GM23338 (cell line): ENCODE data around the gene ADAMTSL2. TPM values are rescaled to one million over a fixed set of nuclear protein-coding genes. Genes with fewer than 3 reads are reported as not detected.
A peak's percentile ranks its signal among the peaks of the same experiment; 100 is the strongest.

Source experiments
- ATAC-seq: fragments of 200-7000 bp; cut with Tn5 transposase; 3 replicates; pipeline ENCODE4 v1.9.1; 2020
- DNase-seq: peaks from one replicate; pipeline ENCODE4 v3.0.0-alpha.2; 2015; ENCODE audit warnings: low spot score
- H2AFZ ChIP-seq: fragments of 200-600 bp; sonication (generic); 2 replicates; pipeline ENCODE4 v1.8.0; 2016; ENCODE audit warnings: antibody characterized with exemption, mild to moderate bottlenecking, moderate library complexity
- H3F3A ChIP-seq: fragments of 200-600 bp; sonication (generic); replicated peaks from 2 replicates; pipeline ENCODE4 v1.8.0; 2017; ENCODE audit warnings: antibody characterized with exemption, mixed run types, low read depth
- H3K27ac ChIP-seq: fragments of 200-600 bp; sonication (generic); 2 replicates; pipeline ENCODE4 v1.6.1; 2016; ENCODE audit warnings: low read depth
- H3K27me3 ChIP-seq: fragments of 200-600 bp; sonication (generic); 2 replicates; pipeline ENCODE4 v1.8.0; 2016; ENCODE audit warnings: mild to moderate bottlenecking, mixed run types, moderate library complexity; ENCODE audit not compliant: insufficient read depth
- H3K36me3 ChIP-seq: fragments of 200-600 bp; sonication (generic); 2 replicates; pipeline ENCODE4 v1.8.0; 2016; ENCODE audit warnings: mild to moderate bottlenecking; ENCODE audit not compliant: insufficient read depth
- H3K4me1 ChIP-seq: fragments of 200-600 bp; sonication (generic); 2 replicates; pipeline ENCODE4 v1.8.0; 2016; ENCODE audit warnings: mild to moderate bottlenecking, moderate library complexity; ENCODE audit not compliant: insufficient read depth
- H3K4me2 ChIP-seq: fragments of 200-600 bp; sonication (generic); 2 replicates; pipeline ENCODE4 v1.7.1; 2017; ENCODE audit warnings: mixed run types
- H3K4me3 ChIP-seq: fragments of 200-600 bp; sonication (generic); 2 replicates; pipeline ENCODE4 v1.6.1; 2016; ENCODE audit warnings: mixed run types
- H3K79me2 ChIP-seq: fragments of 200-600 bp; sonication (generic); replicated peaks from 2 replicates; pipeline ENCODE4 v1.8.0; 2017; ENCODE audit warnings: mild to moderate bottlenecking; ENCODE audit not compliant: insufficient read depth
- H3K9me2 ChIP-seq: fragments of 200-600 bp; sonication (generic); 2 replicates; pipeline ENCODE4 v1.8.0; 2017; ENCODE audit not compliant: insufficient read depth
- H4K20me1 ChIP-seq: fragments of 200-600 bp; sonication (generic); replicated peaks from 2 replicates; pipeline ENCODE4 v1.8.0; 2017; ENCODE audit warnings: mild to moderate bottlenecking; ENCODE audit not compliant: insufficient read depth
- H3K27ac Mint-ChIP-seq: 2 replicates; pipeline ENCODE4 v1.8.0; 2020; ENCODE audit warnings: inconsistent platforms, mild to moderate bottlenecking, moderate library complexity, mixed read lengths
- H3K27me3 Mint-ChIP-seq: 3 replicates; pipeline ENCODE4 v1.8.0; 2022; ENCODE audit warnings: low read depth, mild to moderate bottlenecking, moderate library complexity, mixed read lengths, inconsistent platforms; ENCODE audit not compliant: insufficient read depth, poor library complexity
- H3K36me3 Mint-ChIP-seq: 3 replicates; pipeline ENCODE4 v1.8.0; 2021; ENCODE audit warnings: low read depth, mild to moderate bottlenecking, inconsistent platforms, moderate library complexity, mixed read lengths
- H3K4me1 Mint-ChIP-seq: 3 replicates; pipeline ENCODE4 v1.8.0; 2020; ENCODE audit warnings: mild to moderate bottlenecking, inconsistent platforms, mixed read lengths
- H3K4me3 Mint-ChIP-seq: 3 replicates; pipeline ENCODE4 v1.8.0; 2021; ENCODE audit warnings: moderate library complexity, mild to moderate bottlenecking, inconsistent platforms, mixed read lengths
- H3K9me3 Mint-ChIP-seq: 3 replicates; pipeline ENCODE4 v1.8.0; 2020; ENCODE audit warnings: moderate library complexity, mild to moderate bottlenecking, inconsistent platforms, mixed read lengths
- CREB1 ChIP-seq: fragments of 250-450 bp; sonication (Bioruptor Pico); IDR thresholded peaks from 2 replicates; pipeline ENCODE4 v1.5.0; 2020; ENCODE audit warnings: low read depth, mild to moderate bottlenecking, moderate library complexity
- EZH2 ChIP-seq: fragments of 200-600 bp; sonication (generic); IDR thresholded peaks from one replicate; pipeline ENCODE4 v1.8.0; 2017; ENCODE audit warnings: antibody characterized with exemption, mild to moderate bottlenecking, low read depth; ENCODE audit not compliant: unreplicated experiment
- EZH2phosphoT487 ChIP-seq: fragments of 200-600 bp; sonication (generic); IDR thresholded peaks from one replicate; pipeline ENCODE4 v1.8.1; 2018; ENCODE audit warnings: antibody characterized with exemption; ENCODE audit not compliant: unreplicated experiment
- REST ChIP-seq: IDR thresholded peaks from one replicate; pipeline ENCODE4 v1.6.1; 2018; ENCODE audit warnings: antibody characterized with exemption; ENCODE audit not compliant: unreplicated experiment
- STAT1 ChIP-seq: IDR thresholded peaks from one replicate; pipeline ENCODE4 v1.6.1; 2016; ENCODE audit warnings: antibody characterized with exemption; ENCODE audit not compliant: unreplicated experiment
- polyA plus RNA-seq: library from polyadenylated mRNA; unstranded; fragments of >200 nt; fragmentation: Nextera tagmentation; extraction: Ambion mirVana; gene quantifications from 2 replicates; pipeline ENCODE4 v1.2.1, GENCODE V29; 2016
- total RNA-seq: library from RNA; depleted of rRNA; stranded (reverse); fragments of >200 nt; shearing (Covaris generic); gene quantifications from 2 replicates; pipeline ENCODE4 v1.2.3, GENCODE V29; 2014
- TF ChIP-seq, protein P1 (sequence below), 2 experiments: fragments of 200-600 bp in 1 of 2; sonication (generic) in 1 of 2; conservative IDR thresholded peaks; 2 replicates each; pipeline versions ENCODE4 v1.5.1 to v1.6.1; 2016 to 2017; ENCODE audit warnings: antibody characterized with exemption in 2 of 2, low read depth in 2 of 2, mild to moderate bottlenecking in 2 of 2, moderate library complexity in 1 of 2

Gene ADAMTSL2
- total and polyA plus RNA-seq, 2 experiments from 2014 or later: 0.15 to 0.66 TPM

- TF ChIP-seq REST (no peak), CREB1 (CRISPR knock-in tag) (no peak), EZH2 (no peak), EZH2phosphoT487 (no peak)
- TF ChIP-seq, protein P1, sequence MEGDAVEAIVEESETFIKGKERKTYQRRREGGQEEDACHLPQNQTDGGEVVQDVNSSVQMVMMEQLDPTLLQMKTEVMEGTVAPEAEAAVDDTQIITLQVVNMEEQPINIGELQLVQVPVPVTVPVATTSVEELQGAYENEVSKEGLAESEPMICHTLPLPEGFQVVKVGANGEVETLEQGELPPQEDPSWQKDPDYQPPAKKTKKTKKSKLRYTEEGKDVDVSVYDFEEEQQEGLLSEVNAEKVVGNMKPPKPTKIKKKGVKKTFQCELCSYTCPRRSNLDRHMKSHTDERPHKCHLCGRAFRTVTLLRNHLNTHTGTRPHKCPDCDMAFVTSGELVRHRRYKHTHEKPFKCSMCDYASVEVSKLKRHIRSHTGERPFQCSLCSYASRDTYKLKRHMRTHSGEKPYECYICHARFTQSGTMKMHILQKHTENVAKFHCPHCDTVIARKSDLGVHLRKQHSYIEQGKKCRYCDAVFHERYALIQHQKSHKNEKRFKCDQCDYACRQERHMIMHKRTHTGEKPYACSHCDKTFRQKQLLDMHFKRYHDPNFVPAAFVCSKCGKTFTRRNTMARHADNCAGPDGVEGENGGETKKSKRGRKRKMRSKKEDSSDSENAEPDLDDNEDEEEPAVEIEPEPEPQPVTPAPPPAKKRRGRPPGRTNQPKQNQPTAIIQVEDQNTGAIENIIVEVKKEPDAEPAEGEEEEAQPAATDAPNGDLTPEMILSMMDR (conservative IDR thresholded peaks at IDR 0.05; ENCODE audit: low read depth in 2 of 2): no peak
These were observed 67.8 kb downstream of the ADAMTSL2 start (continued) for GRCh38 chr9:133602277-133602676.

GRCh38 chr9:133603135-133603927 is 68.8 kb downstream of the ADAMTSL2 start:
- Mint-ChIP-seq H3K4me3 (no peak overlapping the region), H3K27ac (no peak overlapping the region), H3K27me3 (peaks cover 4% of the 10 kb centered on the region), H3K9me3 (peaks cover under 1% of the 10 kb centered on the region; the same call in 2 of the 3 replicates), H3K36me3 (no peaks in the 10 kb centered on the region), H3K4me1 (peaks cover 24% of the 10 kb centered on the region)
- Histone ChIP-seq H4K20me1 (no peaks in the 10 kb centered on the region), H3K27ac (no peak overlapping the region), H2AFZ (no peak overlapping the region), H3K36me3 (no peaks in the 10 kb centered on the region), H3K4me2 (no peak overlapping the region), H3K79me2 (no peaks in the 10 kb centered on the region), H3K4me1 (no peaks in the 10 kb centered on the region), H3K9me2 (no peaks in the 10 kb centered on the region), H3F3A (peaks cover 6% of the 10 kb centered on the region; the same call in 1 of the 2 replicates), H3K4me3 (no peak overlapping the region), H3K27me3 (peaks cover 10% of the 10 kb centered on the region)
- peak; percentile 55 for ATAC-seq
- TF ChIP-seq, protein P1 (conservative IDR thresholded peaks at IDR 0.05; ENCODE audit: low read depth in 2 of 2): peak in 1 of 2 experiments; percentile 32; a peak in 2 of 4 replicates
- no peak for TF ChIP-seq STAT1
- peak; percentile 44 for DNase-seq
